ENCODE data around the gene TRIM8. TPM values are rescaled to one million over a fixed set of nuclear protein-coding genes. Genes with fewer than 3 reads are reported as not detected.

TRIM8 gene
- total and polyA plus RNA-seq, 2 donors (not counting 3 experiments of a cell fraction or from before 2014, with no cell fraction given), result 74.1 to 114 TPM

DNA sequence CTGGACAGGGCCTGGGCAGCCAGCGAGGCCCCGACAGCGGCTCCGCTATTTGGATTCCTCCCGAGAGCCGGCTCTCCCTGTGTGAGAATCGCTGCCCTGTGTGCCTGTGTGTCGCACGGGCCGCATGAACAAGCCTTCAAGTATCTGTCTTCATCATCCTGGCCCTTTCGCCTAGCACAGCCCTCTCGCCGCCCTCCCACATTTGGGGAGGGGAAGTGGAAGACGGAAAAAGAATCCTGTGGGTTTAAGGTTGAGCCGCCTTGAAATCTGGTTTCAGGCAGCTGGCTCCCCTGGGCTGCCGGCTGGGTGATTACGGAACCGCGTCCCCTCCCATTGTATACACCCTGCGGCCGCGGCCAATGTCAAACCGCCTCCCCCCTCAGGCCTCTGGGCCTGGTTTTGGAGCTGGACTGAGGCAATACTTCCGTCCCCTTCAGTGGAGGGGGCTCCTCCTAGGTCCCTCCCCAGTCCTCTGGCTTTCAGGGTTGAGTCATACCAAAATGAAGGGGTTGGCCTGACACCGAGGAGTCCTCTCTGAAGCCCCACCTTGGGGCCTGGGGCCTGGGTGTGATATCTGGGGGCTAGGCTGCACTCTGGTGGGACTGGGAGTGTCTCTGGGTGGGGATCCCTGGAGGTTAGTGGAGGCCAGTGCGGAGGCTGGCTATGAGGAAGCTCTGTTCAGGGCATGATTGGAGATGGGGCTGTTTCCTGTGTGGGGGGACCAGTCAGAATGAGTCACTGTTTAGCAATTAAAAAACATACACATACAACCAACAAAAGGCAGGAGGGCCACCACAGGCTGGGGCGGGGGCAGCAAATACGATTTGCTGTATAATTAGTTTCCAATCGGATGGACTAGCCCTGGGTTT, 1.7 kb downstream of the TRIM8 start:
- Histone ChIP-seq H2AFZ (ENCODE audit: low read depth, low read length) (no peak overlapping the region), H3K9me3 (replicated peaks; ENCODE audit: control insufficient read depth, insufficient read depth, low read length) (no peaks in the 10 kb centered on the region), H3K4me1 (ENCODE audit: control insufficient read depth, extremely low read depth, insufficient read depth, low read length) (peaks cover 48% of the 10 kb centered on the region), H3K9me1 (replicated peaks; ENCODE audit: control insufficient read depth, extremely low read depth, insufficient read depth, low read length) (no peaks in the 10 kb centered on the region), H3K27me3 (ENCODE audit: control insufficient read depth in 2 of 2, insufficient read depth in 2 of 2, low read length in 2 of 2) (no peaks in the 10 kb centered on the region), H3K27ac (ENCODE audit: insufficient read depth, low read depth, low read length) (peak overlapping the region; percentile 79), H4K20me1 (replicated peaks; ENCODE audit: control insufficient read depth, extremely low read depth, insufficient read depth, low read length) (no peaks in the 10 kb centered on the region), H3K4me2 (ENCODE audit: insufficient read depth, low read length) (peak overlapping the region; percentile 61), H3K79me2 (ENCODE audit: control insufficient read depth, insufficient read depth, low read length) (peaks cover 70% of the 10 kb centered on the region), H3K4me3 (replicated peaks in 1 of 3; ENCODE audit: insufficient read depth in 1 of 3, low read depth in 1 of 3, low read length in 3 of 3) (peak overlapping the region; percentile 56 to 68 (median 62)), H3K36me3 (ENCODE audit: control insufficient read depth in 2 of 2, extremely low read depth in 1 of 2, insufficient read depth in 2 of 2, low read length in 2 of 2) (peaks cover 0 to 3% of the 10 kb centered on the region in 2 experiments), H3K9ac (replicated peaks; ENCODE audit: extremely low read depth, insufficient read depth, low read length) (peak overlapping the region; percentile 88)
- TF ChIP-seq GATA2 (IDR thresholded peaks at IDR 0.05; ENCODE audit: insufficient read depth, insufficient read length, low read depth, low read length), result peak; percentile 42
- peak; percentile 92 for TF ChIP-seq JUN (IDR thresholded peaks at IDR 0.05; ENCODE audit: borderline replicate concordance, insufficient read depth, insufficient read length, low read depth)
- TF ChIP-seq EZH2 (IDR thresholded peaks at IDR 0.05; ENCODE audit: borderline replicate concordance, low read depth, low read length, severe bottlenecking), result no peak
- no peak for TF ChIP-seq POLR2A (IDR thresholded peaks at IDR 0.05; ENCODE audit: low read depth, low read length)
- TF ChIP-seq POLR2AphosphoS5 (IDR thresholded peaks at IDR 0.05; ENCODE audit: insufficient read depth, low read depth, low read length), result peak; percentile 11
- TF ChIP-seq FOS (IDR thresholded peaks at IDR 0.05; ENCODE audit: borderline replicate concordance, insufficient read depth, low read length), result peak; percentile 98
- TF ChIP-seq, protein P1, sequence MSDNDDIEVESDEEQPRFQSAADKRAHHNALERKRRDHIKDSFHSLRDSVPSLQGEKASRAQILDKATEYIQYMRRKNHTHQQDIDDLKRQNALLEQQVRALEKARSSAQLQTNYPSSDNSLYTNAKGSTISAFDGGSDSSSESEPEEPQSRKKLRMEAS (IDR thresholded peaks at IDR 0.05; ENCODE audit: insufficient read depth, insufficient read length), result no peak
- ChIA-PET CTCF (interaction anchor here (0.8 to 6.9 kb wide), 16 partner anchors 12 to 143 kb away, joined by 3 to 110 read pairs (median 4); partner anchors contain the start of genes ACTR1A and SUFU), POLR2A (interaction anchor here (0.6 to 2.6 kb wide), 7 partner anchors 10 to 142 kb away, joined by 3 to 8 read pairs (median 3); partner anchors contain the start of gene SUFU)
- dilution Hi-C loops (cut with MboI; ENCODE audit: extremely low pct_ligation_motif_present, low sequenced_read_pairs), result no loop called here
- BruUV-seq (replicated peaks), result TSS peak; percentile 56
- intact Hi-C loops (cut with micrococcal nuclease), result loop anchor here (1.0 to 5.0 kb wide), 4 partner anchors 34 to 224 kb away; partner anchors contain the start of genes ARL3, FBXL15 and SFXN2
- peak; percentile 98 for FAIRE-seq
- peak; percentile 92 for DNase-seq (ENCODE audit: low read depth, low spot score)

Measured in endothelial cell of umbilical vein (primary cell).